ENCODE measurements around the gene CCT3. TPM values are rescaled to one million over a fixed set of nuclear protein-coding genes. Genes with fewer than 3 reads are reported as not detected.
"Not testable (repeated sequence)": the region's sequence is repeated elsewhere in the genome, so short reads cannot be mapped to it uniquely, and the experiment has no call there.

CCT3 gene
- total RNA-seq, 1 donor from 2014 or later = 567 TPM

- Mint-ChIP-seq H3K4me1 (ENCODE audit: low read depth) (no peaks in the 10 kb centered on the region), H3K27ac (no peak overlapping the region), H3K27me3 (ENCODE audit: insufficient read depth) (peaks cover 37% of the 10 kb centered on the region), H3K4me3 (no peak overlapping the region), H3K36me3 (ENCODE audit: low read depth) (no peaks in the 10 kb centered on the region), H3K9me3 (no peaks in the 10 kb centered on the region)
- no peak for DNase-seq (ENCODE audit: low spot score)
- intact Hi-C loops (cut with micrococcal nuclease) = no loop called here
These were observed 27.7 kb upstream of the CCT3 start for GRCh38 chr1:156365754-156366153.

GRCh38 chr1:156360534-156360933 is 22.4 kb upstream of the CCT3 start:
- H3K9me3 Mint-ChIP-seq = no peaks in the 10 kb centered on the region
- H3K4me3 Mint-ChIP-seq = no peak overlapping the region
- H3K36me3 Mint-ChIP-seq (ENCODE audit: low read depth) = no peaks in the 10 kb centered on the region
- intact Hi-C loops (cut with micrococcal nuclease) = no loop called here
- H3K27ac Mint-ChIP-seq = no peak overlapping the region
- DNase-seq (ENCODE audit: low spot score) = no peak
- peaks cover 37% of the 10 kb centered on the region for H3K27me3 Mint-ChIP-seq (ENCODE audit: insufficient read depth)
- H3K4me1 Mint-ChIP-seq (ENCODE audit: low read depth) = peaks cover 8% of the 10 kb centered on the region

- no peaks in the 10 kb centered on the region for H3K36me3 Mint-ChIP-seq (ENCODE audit: low read depth)
- peaks cover 8% of the 10 kb centered on the region for H3K4me1 Mint-ChIP-seq (ENCODE audit: low read depth)
- no peak overlapping the region for H3K4me3 Mint-ChIP-seq
- DNase-seq (ENCODE audit: low spot score) = no peak
- H3K27ac Mint-ChIP-seq = peak overlapping the region; percentile 5
- no peaks in the 10 kb centered on the region for H3K9me3 Mint-ChIP-seq
- peaks cover 32% of the 10 kb centered on the region for H3K27me3 Mint-ChIP-seq (ENCODE audit: insufficient read depth)
- intact Hi-C loops (cut with micrococcal nuclease) = no loop called here
These were observed 21.9 kb upstream of the CCT3 start for GRCh38 chr1:156359973-156360372.

- Mint-ChIP-seq H3K4me1 (ENCODE audit: low read depth) (peaks cover 8% of the 10 kb centered on the region), H3K9me3 (no peaks in the 10 kb centered on the region), H3K4me3 (no peak overlapping the region), H3K36me3 (ENCODE audit: low read depth) (no peaks in the 10 kb centered on the region), H3K27me3 (ENCODE audit: insufficient read depth) (peaks cover 34% of the 10 kb centered on the region), H3K27ac (no peak overlapping the region)
- intact Hi-C loops (cut with micrococcal nuclease) = no loop called here
- DNase-seq (ENCODE audit: low spot score) = no peak
These were observed 21.2 kb upstream of the CCT3 start for GRCh38 chr1:156359249-156359648.

- Mint-ChIP-seq H3K36me3 (ENCODE audit: low read depth) (no peaks in the 10 kb centered on the region), H3K9me3 (no peaks in the 10 kb centered on the region), H3K4me3 (no peak overlapping the region), H3K27ac (no peak overlapping the region), H3K4me1 (ENCODE audit: low read depth) (peaks cover 8% of the 10 kb centered on the region), H3K27me3 (ENCODE audit: insufficient read depth) (peaks cover 36% of the 10 kb centered on the region)
- DNase-seq (ENCODE audit: low spot score) = no peak
- intact Hi-C loops (cut with micrococcal nuclease) = no loop called here
These were observed 20.5 kb upstream of the CCT3 start for GRCh38 chr1:156358641-156359040.

GRCh38 chr1:156357977-156358376 is 19.9 kb upstream of the CCT3 start:
- Mint-ChIP-seq H3K27ac (no peak overlapping the region), H3K4me1 (ENCODE audit: low read depth) (peaks cover 8% of the 10 kb centered on the region), H3K27me3 (ENCODE audit: insufficient read depth) (peaks cover 39% of the 10 kb centered on the region), H3K4me3 (no peak overlapping the region), H3K9me3 (no peaks in the 10 kb centered on the region), H3K36me3 (ENCODE audit: low read depth) (no peaks in the 10 kb centered on the region)
- DNase-seq (ENCODE audit: low spot score) = no peak
- intact Hi-C loops (cut with micrococcal nuclease) = loop anchor here (1.0 kb wide), 1 partner anchor 86 kb away; no protein-coding TSS in a partner anchor

- H3K27ac Mint-ChIP-seq = no peak overlapping the region
- no peak overlapping the region for H3K4me3 Mint-ChIP-seq
- peaks cover 45% of the 10 kb centered on the region for H3K27me3 Mint-ChIP-seq (ENCODE audit: insufficient read depth)
- H3K9me3 Mint-ChIP-seq = no peaks in the 10 kb centered on the region
- intact Hi-C loops (cut with micrococcal nuclease) = loop anchor here (1.0 kb wide), 1 partner anchor 87 kb away; no protein-coding TSS in a partner anchor
- no peaks in the 10 kb centered on the region for H3K36me3 Mint-ChIP-seq (ENCODE audit: low read depth)
- peak; percentile 59 for DNase-seq (ENCODE audit: low spot score)
- H3K4me1 Mint-ChIP-seq (ENCODE audit: low read depth) = peaks cover 8% of the 10 kb centered on the region
These were observed 18.9 kb upstream of the CCT3 start for GRCh38 chr1:156356875-156357534.

DNA sequence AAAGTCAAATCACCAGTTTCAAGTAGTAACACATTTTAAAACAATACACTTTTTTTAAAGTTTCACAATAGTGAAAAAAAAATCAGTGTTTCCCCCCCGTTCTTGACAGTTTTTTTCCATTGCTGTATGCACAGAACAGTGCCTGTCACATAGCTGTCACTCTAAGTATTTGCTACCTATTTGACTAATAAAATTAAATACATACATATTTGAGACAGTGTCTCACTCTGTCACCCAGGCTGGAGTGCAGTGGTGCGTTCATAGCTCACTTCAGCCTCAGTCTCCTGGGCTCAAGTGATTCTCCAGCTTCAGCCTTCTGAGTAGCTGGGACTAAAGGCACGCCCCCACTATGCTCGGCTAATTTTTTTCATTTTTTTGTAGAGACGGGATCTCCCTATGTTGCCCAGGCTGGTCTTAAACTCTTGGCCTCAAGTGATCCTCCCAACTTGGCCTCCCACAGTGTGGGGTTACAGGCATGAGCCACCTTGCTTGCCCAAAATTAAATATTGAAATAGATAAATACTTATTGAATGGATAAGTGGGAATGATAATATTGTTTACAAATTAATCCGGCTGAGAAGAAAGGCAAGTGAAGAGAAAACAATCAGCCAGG is 18.3 kb upstream of the CCT3 start:
- H3K36me3 Mint-ChIP-seq (ENCODE audit: low read depth) = no peaks in the 10 kb centered on the region
- no peak overlapping the region for H3K27ac Mint-ChIP-seq
- H3K4me3 Mint-ChIP-seq = no peak overlapping the region
- H3K4me1 Mint-ChIP-seq (ENCODE audit: low read depth) = peaks cover 8% of the 10 kb centered on the region
- H3K9me3 Mint-ChIP-seq = no peaks in the 10 kb centered on the region
- DNase-seq (ENCODE audit: low spot score) = no peak
- intact Hi-C loops (cut with micrococcal nuclease) = no loop called here
- peaks cover 49% of the 10 kb centered on the region for H3K27me3 Mint-ChIP-seq (ENCODE audit: insufficient read depth)

DNA sequence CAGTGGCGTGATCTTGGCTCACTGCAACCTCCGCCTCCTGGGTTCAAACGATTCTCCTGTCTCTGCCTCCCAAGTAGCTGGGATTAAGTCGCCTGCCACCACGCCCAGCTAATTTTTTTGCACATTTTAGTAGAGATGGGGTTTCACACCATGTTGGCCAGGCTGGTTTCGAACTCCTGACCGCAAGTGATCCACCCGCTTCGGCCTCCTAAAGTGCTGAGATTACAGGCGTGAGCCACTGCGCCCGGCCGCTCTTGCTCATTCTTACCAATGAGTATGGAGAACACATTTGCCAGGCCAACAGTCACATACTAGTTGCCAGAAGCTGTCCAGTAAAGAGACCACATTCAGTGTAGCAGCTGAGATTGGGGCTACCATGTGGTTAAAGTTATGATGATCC is 14.4 kb upstream of the CCT3 start:
- H3K27ac Mint-ChIP-seq; DNase-seq (ENCODE audit: low spot score); H3K36me3 Mint-ChIP-seq (ENCODE audit: low read depth); H3K4me1 Mint-ChIP-seq (ENCODE audit: low read depth); H3K4me3 Mint-ChIP-seq; intact Hi-C loops (cut with micrococcal nuclease); H3K9me3 Mint-ChIP-seq: not testable (repeated sequence)
- H3K27me3 Mint-ChIP-seq (ENCODE audit: insufficient read depth) = peaks cover 49% of the 10 kb centered on the region

DNA sequence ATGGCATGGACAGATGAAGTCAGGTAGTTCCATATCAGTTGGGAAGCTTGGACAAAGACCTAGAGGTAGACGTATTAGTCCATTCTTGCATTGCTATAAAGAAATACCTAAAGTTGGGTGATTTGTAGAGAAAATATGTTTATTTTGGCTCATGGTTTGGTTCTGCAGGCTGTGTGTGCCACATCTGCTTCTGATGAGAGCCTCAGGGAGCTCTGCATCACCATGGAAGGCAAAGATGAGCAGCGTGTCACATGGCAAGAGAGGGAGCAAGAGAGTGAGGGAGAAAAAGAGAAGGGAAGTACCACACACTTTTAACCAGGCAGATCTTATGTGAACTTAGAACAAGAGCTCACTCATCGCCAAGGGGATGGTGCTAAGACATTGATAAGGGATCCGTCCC is 9.2 kb upstream of the CCT3 start:
- Mint-ChIP-seq H3K36me3 (ENCODE audit: low read depth) (no peaks in the 10 kb centered on the region), H3K4me3 (no peak overlapping the region), H3K4me1 (ENCODE audit: low read depth) (no peaks in the 10 kb centered on the region), H3K27me3 (ENCODE audit: insufficient read depth) (peaks cover 42% of the 10 kb centered on the region), H3K27ac (no peak overlapping the region), H3K9me3 (no peaks in the 10 kb centered on the region)
- no peak for DNase-seq (ENCODE audit: low spot score)
- intact Hi-C loops (cut with micrococcal nuclease) = no loop called here

DNA sequence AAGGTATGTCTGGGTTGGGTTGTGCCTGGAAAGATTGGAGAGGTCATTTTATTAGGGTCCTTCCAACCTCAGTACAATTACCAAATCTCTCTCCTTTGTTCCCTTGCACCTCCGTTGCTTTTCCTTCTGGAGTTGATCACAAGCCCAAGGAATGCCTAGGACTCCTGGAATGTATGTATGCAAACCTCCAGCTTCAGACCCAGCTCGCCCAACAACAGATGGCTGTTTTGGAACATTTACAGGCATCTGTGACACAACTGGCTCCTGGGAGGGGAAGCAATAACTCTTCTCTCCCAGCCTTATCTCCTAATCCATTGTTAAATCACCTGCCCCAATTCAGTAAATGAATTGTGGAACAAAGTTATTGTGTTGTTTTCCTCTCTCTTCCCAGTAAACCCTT is 8.5 kb upstream of the CCT3 start:
- Mint-ChIP-seq H3K27me3 (ENCODE audit: insufficient read depth) (peaks cover 39% of the 10 kb centered on the region), H3K4me3 (no peak overlapping the region), H3K9me3 (no peaks in the 10 kb centered on the region), H3K36me3 (ENCODE audit: low read depth) (no peaks in the 10 kb centered on the region), H3K27ac (no peak overlapping the region), H3K4me1 (ENCODE audit: low read depth) (no peaks in the 10 kb centered on the region)
- intact Hi-C loops (cut with micrococcal nuclease) = no loop called here
- DNase-seq (ENCODE audit: low spot score) = no peak

DNA sequence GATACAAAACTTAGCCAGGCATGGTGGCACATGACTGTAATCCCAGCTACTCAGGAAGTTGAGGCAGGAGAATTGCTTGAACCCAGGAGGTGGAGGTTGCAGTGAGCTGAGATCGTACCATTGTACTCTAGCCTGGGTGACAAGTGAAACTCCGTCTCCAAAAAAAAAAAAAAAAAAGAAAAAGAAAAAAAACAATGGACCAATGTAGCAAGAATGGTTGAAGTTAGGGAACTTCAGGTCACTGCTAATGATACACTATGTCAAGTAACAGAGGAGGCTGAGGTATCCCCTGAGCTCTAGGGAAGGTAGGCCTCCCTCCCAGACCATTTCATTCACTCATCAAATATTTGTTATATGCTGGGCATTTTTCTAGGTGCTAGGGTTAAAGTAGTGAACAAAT is 7.9 kb upstream of the CCT3 start:
- H3K27me3 Mint-ChIP-seq (ENCODE audit: insufficient read depth) = peaks cover 35% of the 10 kb centered on the region
- H3K36me3 Mint-ChIP-seq (ENCODE audit: low read depth); DNase-seq (ENCODE audit: low spot score); H3K9me3 Mint-ChIP-seq; H3K4me1 Mint-ChIP-seq (ENCODE audit: low read depth); H3K27ac Mint-ChIP-seq; H3K4me3 Mint-ChIP-seq; intact Hi-C loops (cut with micrococcal nuclease): not testable (repeated sequence)

- H3K36me3 Mint-ChIP-seq (ENCODE audit: low read depth) = no peaks in the 10 kb centered on the region
- intact Hi-C loops (cut with micrococcal nuclease) = no loop called here
- DNase-seq (ENCODE audit: low spot score) = no peak
- H3K27ac Mint-ChIP-seq = no peak overlapping the region
- no peaks in the 10 kb centered on the region for H3K9me3 Mint-ChIP-seq
- H3K4me1 Mint-ChIP-seq (ENCODE audit: low read depth) = no peaks in the 10 kb centered on the region
- peaks cover 34% of the 10 kb centered on the region for H3K27me3 Mint-ChIP-seq (ENCODE audit: insufficient read depth)
- H3K4me3 Mint-ChIP-seq = no peak overlapping the region
These were observed 6.3 kb upstream of the CCT3 start for GRCh38 chr1:156344409-156344808.
